GM12874 (cell line): ENCODE results near the gene CDH4.

Experiments used
- CTCF ChIP-seq: IDR thresholded peaks from 2 replicates; pipeline ENCODE4 v1.5.1; 2011; ENCODE audit warnings: low read depth, mild to moderate bottlenecking, control low read depth, low read length, moderate library complexity; ENCODE audit not compliant: insufficient read depth

Gene CDH4

GRCh38 chr20:61599061-61599531, 347.0 kb downstream of the CDH4 start:
- no peak for TF ChIP-seq CTCF

- TF ChIP-seq CTCF: no peak
These were observed 347.5 kb downstream of the CDH4 start for GRCh38 chr20:61599541-61599992.

GRCh38 chr20:61600016-61600415, 348.0 kb downstream of the CDH4 start:
- no peak for TF ChIP-seq CTCF

- no peak for TF ChIP-seq CTCF
These were observed 349.3 kb downstream of the CDH4 start for GRCh38 chr20:61601361-61601760.

GRCh38 chr20:61601853-61602252, 349.8 kb downstream of the CDH4 start:
- TF ChIP-seq CTCF: no peak

- TF ChIP-seq CTCF: no peak
These were observed 351.7 kb downstream of the CDH4 start for GRCh38 chr20:61603715-61604114.

GRCh38 chr20:61604549-61604948, 352.5 kb downstream of the CDH4 start:
- TF ChIP-seq CTCF: no peak
